HEK293 (cell line): Measurements from ENCODE around the gene SNTA1.

Experiments used
- CTCF ChIP-seq: fragments of 450-650 bp; formaldehyde crosslinking; IDR thresholded peaks from 2 replicates; pipeline ENCODE4 v1.5.1; 2016; ENCODE audit warnings: missing biosample characterization, missing genetic modification characterization
- GLI2 ChIP-seq: fragments of 450-650 bp; formaldehyde crosslinking; IDR thresholded peaks from 2 replicates; pipeline ENCODE4; 2017; ENCODE audit warnings: missing biosample characterization, missing genetic modification characterization, low read depth, borderline replicate concordance
- KLF8 ChIP-seq: fragments of 450-650 bp; formaldehyde crosslinking; IDR thresholded peaks from 2 replicates; pipeline ENCODE4 v1.5.1; 2016; ENCODE audit warnings: missing biosample characterization, missing genetic modification characterization
- KLF9 ChIP-seq: fragments of 450-650 bp; formaldehyde crosslinking; IDR thresholded peaks from 2 replicates; pipeline ENCODE4 v1.5.1; 2016; ENCODE audit warnings: missing biosample characterization, missing genetic modification characterization, low read depth
- MZF1 ChIP-seq: fragments of 450-650 bp; formaldehyde crosslinking; IDR thresholded peaks from 2 replicates; pipeline ENCODE4 v1.5.1; 2017; ENCODE audit warnings: missing biosample characterization, missing genetic modification characterization, borderline replicate concordance
- REPIN1 ChIP-seq: fragments of 450-650 bp; formaldehyde crosslinking; IDR thresholded peaks from 2 replicates; pipeline ENCODE4 v1.5.1; 2017; ENCODE audit warnings: missing biosample characterization, missing genetic modification characterization, low read depth
- SP2 ChIP-seq: fragments of 450-650 bp; formaldehyde crosslinking; IDR thresholded peaks from 2 replicates; pipeline ENCODE4 v1.5.1; 2016; ENCODE audit warnings: missing biosample characterization, missing genetic modification characterization
- YY1 ChIP-seq: fragments of 450-650 bp; formaldehyde crosslinking; IDR thresholded peaks from 2 replicates; pipeline ENCODE4 v1.5.1; 2018; ENCODE audit warnings: missing biosample characterization, missing genetic modification characterization
- ZBTB11 ChIP-seq: fragments of 450-650 bp; formaldehyde crosslinking; conservative IDR thresholded peaks from 2 replicates; pipeline ENCODE4 v1.5.1; 2016; ENCODE audit warnings: low read depth, missing biosample characterization, missing genetic modification characterization
- ZBTB26 ChIP-seq: fragments of 450-650 bp; formaldehyde crosslinking; optimal IDR thresholded peaks from 2 replicates; pipeline ENCODE3; 2016; ENCODE audit warnings: missing biosample characterization, mild to moderate bottlenecking, missing genetic modification characterization
- ZBTB44 ChIP-seq: fragments of 450-650 bp; IDR thresholded peaks from 2 replicates; pipeline ENCODE4 v1.5.1; 2018; ENCODE audit warnings: missing biosample characterization, mild to moderate bottlenecking, missing genetic modification characterization
- ZBTB8A ChIP-seq: fragments of 450-650 bp; formaldehyde crosslinking; IDR thresholded peaks from 2 replicates; pipeline ENCODE4 v1.5.1; 2016; ENCODE audit warnings: missing biosample characterization, missing genetic modification characterization
- ZFP3 ChIP-seq: fragments of 450-650 bp; formaldehyde crosslinking; IDR thresholded peaks from 2 replicates; pipeline ENCODE4 v1.5.1; 2016; ENCODE audit warnings: low read depth, missing biosample characterization, missing genetic modification characterization
- ZNF114 ChIP-seq: fragments of 450-650 bp; formaldehyde crosslinking; IDR thresholded peaks from 2 replicates; pipeline ENCODE4 v1.5.0; 2017; ENCODE audit warnings: missing biosample characterization, missing genetic modification characterization
- ZNF175 ChIP-seq: fragments of 450-650 bp; formaldehyde crosslinking; IDR thresholded peaks from 2 replicates; pipeline ENCODE4 v1.5.1; 2016; ENCODE audit warnings: missing biosample characterization, missing genetic modification characterization
- ZNF211 ChIP-seq: fragments of 450-650 bp; formaldehyde crosslinking; IDR thresholded peaks from 2 replicates; pipeline ENCODE4 v1.5.1; 2016; ENCODE audit warnings: low read depth, missing biosample characterization, missing genetic modification characterization
- ZNF223 ChIP-seq: fragments of 450-650 bp; formaldehyde crosslinking; IDR thresholded peaks from 2 replicates; pipeline ENCODE4 v1.5.1; 2016; ENCODE audit warnings: missing biosample characterization, missing genetic modification characterization
- ZNF292 ChIP-seq: fragments of 450-650 bp; formaldehyde crosslinking; IDR thresholded peaks from 2 replicates; pipeline ENCODE4 v1.5.1; 2016; ENCODE audit warnings: low read depth, missing biosample characterization, missing genetic modification characterization, borderline replicate concordance
- ZNF433 ChIP-seq: fragments of 450-650 bp; formaldehyde crosslinking; IDR thresholded peaks from 2 replicates; pipeline ENCODE4 v1.5.1; 2016; ENCODE audit warnings: missing biosample characterization, missing genetic modification characterization, low read depth
- ZNF521 ChIP-seq: fragments of 450-650 bp; formaldehyde crosslinking; IDR thresholded peaks from 2 replicates; pipeline ENCODE4 v1.5.1; 2017; ENCODE audit warnings: missing biosample characterization, mild to moderate bottlenecking, missing genetic modification characterization
- ZNF544 ChIP-seq: fragments of 450-650 bp; formaldehyde crosslinking; IDR thresholded peaks from 2 replicates; pipeline ENCODE4 v1.5.0; 2017; ENCODE audit warnings: missing biosample characterization, missing genetic modification characterization
- ZNF596 ChIP-seq: fragments of 450-650 bp; IDR thresholded peaks from 2 replicates; pipeline ENCODE4 v1.5.0; 2018; ENCODE audit warnings: missing biosample characterization, mild to moderate bottlenecking, missing genetic modification characterization, moderate library complexity
- ZNF645 ChIP-seq: fragments of 450-650 bp; formaldehyde crosslinking; IDR thresholded peaks from 2 replicates; pipeline ENCODE4; 2016; ENCODE audit warnings: missing biosample characterization, missing genetic modification characterization
- ZNF654 ChIP-seq: fragments of 450-650 bp; formaldehyde crosslinking; IDR thresholded peaks from 2 replicates; pipeline ENCODE4 v1.5.1; 2016; ENCODE audit warnings: low read depth, missing biosample characterization, missing genetic modification characterization
- ZNF692 ChIP-seq: fragments of 450-650 bp; formaldehyde crosslinking; IDR thresholded peaks from 2 replicates; pipeline ENCODE4 v1.5.1; 2016; ENCODE audit warnings: missing biosample characterization, missing genetic modification characterization
- ZNF785 ChIP-seq: fragments of 450-650 bp; formaldehyde crosslinking; IDR thresholded peaks from 2 replicates; pipeline ENCODE4 v1.5.1; 2016; ENCODE audit warnings: missing biosample characterization, missing genetic modification characterization
- ZNF837 ChIP-seq: fragments of 450-650 bp; formaldehyde crosslinking; IDR thresholded peaks from 2 replicates; pipeline ENCODE4 v1.5.1; 2016; ENCODE audit warnings: missing biosample characterization, missing genetic modification characterization

The SNTA1 gene

GRCh38 chr20:33490023-33490933 lies 46.7 kb upstream of the SNTA1 start, which contains the start of gene CBFA2T2 (continued):
- TF ChIP-seq ZNF785, result no peak
- TF ChIP-seq ZFP3 (tag by site-specific recombination), result no peak
- TF ChIP-seq ZNF544 (tag by site-specific recombination), result no peak
- no peak for TF ChIP-seq MZF1 (tag by site-specific recombination)
- TF ChIP-seq ZNF645 (tag by site-specific recombination), result no peak
- no peak for TF ChIP-seq ZNF433
- no peak for TF ChIP-seq ZNF596 (tag by site-specific recombination)
- TF ChIP-seq ZBTB44 (tag by site-specific recombination), result 0 out of 2 replicates have a peak, but pooled peaks have one; percentile 18
- TF ChIP-seq ZBTB8A, result peak; percentile 82
- no peak for TF ChIP-seq ZNF114 (tag by site-specific recombination)
- TF ChIP-seq ZNF223 (tag by site-specific recombination), result no peak
- no peak for TF ChIP-seq ZNF837 (tag by site-specific recombination)
- no peak for TF ChIP-seq ZNF211 (tag by site-specific recombination)
- no peak for TF ChIP-seq GLI2
- peak; percentile 36; the same call in 1 of the 2 replicates for TF ChIP-seq KLF8 (tag by site-specific recombination)
- peak; percentile 45 for TF ChIP-seq SP2 (tag by site-specific recombination)
- TF ChIP-seq ZNF292, result no peak
- TF ChIP-seq ZNF692 (tag by site-specific recombination), result peak; percentile 86
- peak; percentile 70 for TF ChIP-seq ZBTB26 (tag by site-specific recombination)
- TF ChIP-seq CTCF (tag by site-specific recombination), result 0 out of 2 replicates have a peak, but pooled peaks have one; percentile 24
- TF ChIP-seq YY1 (tag by site-specific recombination), result peak; percentile 43; the same call in 1 of the 2 replicates
- 0 out of 2 replicates have a peak, but pooled peaks have one; percentile 19 for TF ChIP-seq ZBTB11 (tag by site-specific recombination)
- TF ChIP-seq ZNF654, result no peak
- TF ChIP-seq ZNF521 (tag by site-specific recombination), result no peak
- peak; percentile 81 for TF ChIP-seq KLF9
- TF ChIP-seq REPIN1 (tag by site-specific recombination), result no peak; the same call in 1 of the 2 replicates
- TF ChIP-seq ZNF175 (tag by site-specific recombination), result no peak
